ENCODE measurements around the gene SDF4.

Gene SDF4

GRCh38 chr1:1171546-1172340, 60.1 kb downstream of the SDF4 start:
- H3K27ac ChIP-seq = no peak overlapping the region
- no peak for TF ChIP-seq ZFX (IDR thresholded peaks at IDR 0.05; ENCODE audit: borderline replicate concordance)
- no peak for TF ChIP-seq CTCF (IDR thresholded peaks at IDR 0.05)

GRCh38 chr1:1171161-1171545, 60.6 kb downstream of the SDF4 start:
- TF ChIP-seq ZFX (IDR thresholded peaks at IDR 0.05; ENCODE audit: borderline replicate concordance) (no peak), CTCF (IDR thresholded peaks at IDR 0.05) (no peak)
- H3K27ac ChIP-seq = no peak overlapping the region

DNA sequence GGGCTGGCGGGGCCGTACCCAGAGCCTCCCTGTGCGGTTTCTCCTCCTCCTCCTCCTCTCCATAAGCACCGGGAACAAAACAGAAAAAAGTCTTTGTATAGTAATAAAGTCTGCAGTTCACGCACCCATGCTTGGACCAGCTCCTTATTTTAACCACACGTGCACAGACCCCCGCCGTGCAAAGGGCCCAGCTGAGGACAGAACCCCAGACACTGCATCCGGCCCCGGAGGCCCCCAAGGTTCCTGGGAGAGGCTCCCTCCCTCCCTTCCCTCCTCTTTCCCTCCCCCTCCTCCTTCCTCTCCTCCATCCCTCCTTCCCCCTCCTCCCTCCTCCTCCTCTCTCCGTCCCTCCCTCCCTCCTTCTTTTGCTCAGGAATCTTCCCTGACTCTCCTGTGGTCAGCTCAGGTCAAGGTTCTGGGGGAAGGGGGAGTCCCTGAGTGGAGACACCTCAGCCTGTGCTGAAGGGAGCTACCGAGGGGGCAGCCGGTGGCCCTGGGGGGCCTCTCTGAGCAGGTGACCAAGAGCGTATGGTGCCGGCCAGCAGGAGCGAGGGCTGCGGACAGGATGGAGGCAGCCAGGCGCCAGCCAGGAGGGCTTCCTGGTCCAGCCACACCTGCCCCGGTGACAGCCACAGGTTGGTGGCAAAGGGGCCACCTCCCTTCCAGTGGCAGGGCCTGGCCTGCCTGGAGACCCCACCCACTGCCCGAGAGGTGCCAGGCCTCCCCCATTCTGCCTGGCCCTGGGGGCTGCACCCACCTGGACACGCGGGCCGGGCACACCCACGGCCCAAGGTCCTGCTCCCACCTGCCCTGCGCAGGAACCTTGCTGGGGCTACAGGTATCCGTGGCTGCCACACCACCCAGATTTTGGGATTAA, 61.3 kb downstream of the SDF4 start:
- TF ChIP-seq ZFX (IDR thresholded peaks at IDR 0.05; ENCODE audit: borderline replicate concordance) = no peak
- TF ChIP-seq CTCF (IDR thresholded peaks at IDR 0.05) = no peak
- no peak overlapping the region for H3K27ac ChIP-seq

- no peak overlapping the region for H3K27ac ChIP-seq
- TF ChIP-seq ZFX (IDR thresholded peaks at IDR 0.05; ENCODE audit: borderline replicate concordance) = no peak
- TF ChIP-seq CTCF (IDR thresholded peaks at IDR 0.05) = no peak
Measured at GRCh38 chr1:1169429-1170214, 62.2 kb downstream of the SDF4 start.

DNA sequence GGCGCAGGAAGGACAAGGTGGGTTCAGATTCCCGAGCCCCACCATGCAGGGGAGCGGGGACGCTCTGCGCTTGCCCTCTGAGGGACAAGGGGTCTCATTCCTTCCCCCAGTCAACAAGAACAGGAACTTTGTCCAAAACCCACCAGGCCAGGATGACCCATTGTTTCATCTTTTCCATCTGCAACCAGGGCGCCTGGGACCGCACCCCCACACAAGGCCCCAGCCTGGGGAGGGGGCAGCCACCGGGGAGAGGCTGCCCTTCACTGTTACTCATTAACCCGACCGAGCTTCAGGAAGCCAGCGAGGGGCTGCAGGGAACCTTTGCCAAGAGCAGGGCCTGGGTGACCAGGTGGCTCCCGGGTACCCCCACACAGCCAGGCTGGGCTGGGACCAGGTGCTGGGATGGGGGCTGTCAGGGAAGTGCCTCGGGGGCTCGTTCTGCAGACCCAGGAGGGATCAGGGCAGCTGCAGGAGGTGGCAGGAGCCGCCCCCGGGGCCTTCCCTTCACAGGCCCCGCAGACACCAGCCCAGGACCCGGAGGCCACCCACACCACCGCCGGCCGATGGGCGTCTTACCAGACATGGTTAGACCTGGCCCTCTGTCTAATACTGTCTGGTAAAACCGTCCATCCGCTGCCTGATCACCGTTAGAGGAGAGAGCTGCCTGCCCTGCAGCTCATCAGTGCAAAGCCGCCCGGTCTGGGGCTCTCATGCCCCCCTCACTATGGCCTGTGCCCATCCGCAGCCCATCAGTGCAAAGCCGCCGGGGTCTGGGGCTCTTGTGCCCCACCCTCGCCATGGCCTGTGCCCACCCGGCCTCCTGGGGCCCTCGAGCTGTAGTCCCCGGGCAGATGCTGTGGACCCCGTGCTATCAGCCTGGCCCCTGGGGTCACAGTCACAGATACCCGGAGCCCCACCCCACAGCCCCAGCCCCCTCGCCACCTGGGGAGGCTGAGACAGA, 63.1 kb downstream of the SDF4 start:
- TF ChIP-seq ZFX (IDR thresholded peaks at IDR 0.05; ENCODE audit: borderline replicate concordance) (no peak), CTCF (IDR thresholded peaks at IDR 0.05) (no peak)
- H3K27ac ChIP-seq = no peak overlapping the region

- no peak for TF ChIP-seq ZFX (IDR thresholded peaks at IDR 0.05; ENCODE audit: borderline replicate concordance)
- TF ChIP-seq CTCF (IDR thresholded peaks at IDR 0.05) = no peak
- H3K27ac ChIP-seq = no peak overlapping the region
Measured at GRCh38 chr1:1167841-1168450, 63.9 kb downstream of the SDF4 start.

Data from 22Rv1 (cell line).